Activated CD8-positive, alpha-beta T cell treated with anti-CD3 and anti-CD28 coated beads, Interleukin-2, amount 10 ng/mL, durations not matched to agents 7 days and 5 days (primary cell): ENCODE data around the gene GLG1. TPM values are rescaled to one million over a fixed set of nuclear protein-coding genes. Genes with fewer than 3 reads are reported as not detected.
"Not testable (repeated sequence)": the region's sequence is repeated elsewhere in the genome, so short reads cannot be mapped to it uniquely, and the experiment has no call there.

ENCODE experiments used
- ATAC-seq: fragments of 150-1000 bp; cut with Tn5 transposase; one replicate; pipeline ENCODE4 v1.10.0; 2021; ENCODE audit warnings: moderate library complexity
- CTCF ChIA-PET: fragments of 350-600 bp; sonication (Branson Sonifier 250); formaldehyde crosslinking; loops from one replicate; lab custom pipeline; 2021; ENCODE audit warnings: antibody characterized with exemption; lab: Charles Lee
- POLR2A ChIA-PET: fragments of 350-600 bp; sonication (Branson Sonifier 250); formaldehyde crosslinking; loops from one replicate; lab custom pipeline; 2021; ENCODE audit warnings: antibody characterized with exemption; lab: Charles Lee
- DNase-seq: peaks from one replicate; pipeline ENCODE4 v3.0.0-alpha.2; 2020
- H3K27ac Mint-ChIP-seq: one replicate; pipeline ENCODE4 v1.8.0; 2021; ENCODE audit warnings: mild to moderate bottlenecking, mixed read lengths
- H3K27me3 Mint-ChIP-seq: one replicate; pipeline ENCODE4 v1.8.0; 2021; ENCODE audit warnings: low read depth, mixed read lengths
- H3K36me3 Mint-ChIP-seq: one replicate; pipeline ENCODE4 v1.8.0; 2021; ENCODE audit warnings: low read depth, mixed read lengths
- H3K4me1 Mint-ChIP-seq: one replicate; pipeline ENCODE4 v1.8.0; 2021; ENCODE audit warnings: low read depth, mixed read lengths
- H3K4me3 Mint-ChIP-seq: one replicate; pipeline ENCODE4 v1.8.0; 2021; ENCODE audit warnings: mild to moderate bottlenecking, mixed read lengths
- H3K9me3 Mint-ChIP-seq: one replicate; pipeline ENCODE4 v1.8.0; 2022; ENCODE audit warnings: mixed read lengths; ENCODE audit not compliant: insufficient read depth
- total RNA-seq, 2 experiments: library from RNA; stranded (reverse); gene quantifications; one replicate each; pipeline ENCODE4 v1.2.3, GENCODE V29; 2021

Gene GLG1
- total RNA-seq: 100 to 1,000 TPM; 110 to 112 TPM

GRCh38 chr16:74606521-74607309 is at the start of gene GLG1:
GLG1 (minus strand) TSS chr16:74607114; CDS start chr16:74607094, 20 bp downstream.
- ChIA-PET CTCF (interaction anchor here (0.8 to 2.8 kb wide), 2 partner anchors 18 to 28 kb away, joined by 3 to 8 read pairs; no protein-coding TSS in a partner anchor), POLR2A (interaction anchor here (0.7 to 4.7 kb wide), 10 partner anchors 10 to 166 kb away, joined by 3 to 28 read pairs (median 5); partner anchors contain the start of gene RFWD3)
- Mint-ChIP-seq H3K9me3 (no peaks in the 10 kb centered on the region), H3K4me1 (peaks cover 64% of the 10 kb centered on the region), H3K27ac (peak within 1 kb of the TSS; percentile 89), H3K4me3 (peak within 1 kb of the TSS; percentile 88), H3K36me3 (peaks cover 29% of the 10 kb centered on the region), H3K27me3 (no peaks in the 10 kb centered on the region)
- DNase-seq (peak; percentile 93), ATAC-seq (peak; percentile 91)

GRCh38 chr16:74654536-74655050 is 47.7 kb upstream of the GLG1 start:
- Mint-ChIP-seq H3K27ac (peak overlapping the region; percentile 3), H3K4me1 (peaks cover 56% of the 10 kb centered on the region), H3K36me3 (peaks cover 74% of the 10 kb centered on the region), H3K9me3 (no peaks in the 10 kb centered on the region), H3K4me3 (no peak overlapping the region), H3K27me3 (no peaks in the 10 kb centered on the region)
- ATAC-seq (no peak), DNase-seq (no peak)
- ChIA-PET CTCF (interaction anchor here (1.5 to 4.1 kb wide), 3 partner anchors 11 to 31 kb away, joined by 4 to 25 read pairs (median 6); partner anchors contain the start of gene RFWD3), POLR2A (interaction anchor here (0.9 to 1.7 kb wide), 2 partner anchors 11 to 26 kb away, joined by 3 to 10 read pairs; partner anchors contain the start of gene RFWD3)

GRCh38 chr16:74652883-74653282 is 46.0 kb upstream of the GLG1 start:
- POLR2A ChIA-PET: interaction anchor here (2.3 to 3.2 kb wide), 2 partner anchors 12 to 14 kb away, joined by 11 to 23 read pairs; partner anchors contain the start of gene RFWD3
- peaks cover 41% of the 10 kb centered on the region for H3K4me1 Mint-ChIP-seq
- H3K36me3 Mint-ChIP-seq: peaks cover 65% of the 10 kb centered on the region
- ATAC-seq, DNase-seq, H3K27me3 Mint-ChIP-seq, H3K9me3 Mint-ChIP-seq, H3K27ac Mint-ChIP-seq, H3K4me3 Mint-ChIP-seq: not testable (repeated sequence)
- CTCF ChIA-PET: interaction anchor here (1.9 to 4.1 kb wide), 2 partner anchors 11 to 13 kb away, joined by 8 to 25 read pairs; partner anchors contain the start of gene RFWD3

GRCh38 chr16:74652249-74652648 is 45.3 kb upstream of the GLG1 start:
- H3K4me3 Mint-ChIP-seq: no peak overlapping the region
- no peak for DNase-seq
- ChIA-PET POLR2A (interaction anchor here (0.6 to 3.2 kb wide), 3 partner anchors 12 to 46 kb away, joined by 3 to 23 read pairs (median 11); partner anchors contain the start of genes GLG1 and RFWD3), CTCF (interaction anchor here (0.9 to 4.1 kb wide), 12 partner anchors 11 to 347 kb away, joined by 3 to 25 read pairs (median 6); partner anchors contain the start of gene RFWD3)
- H3K27ac Mint-ChIP-seq: no peak overlapping the region
- peaks cover 37% of the 10 kb centered on the region for H3K4me1 Mint-ChIP-seq
- H3K9me3 Mint-ChIP-seq: no peaks in the 10 kb centered on the region
- peaks cover 62% of the 10 kb centered on the region for H3K36me3 Mint-ChIP-seq
- ATAC-seq: no peak
- H3K27me3 Mint-ChIP-seq: no peaks in the 10 kb centered on the region

GRCh38 chr16:74651841-74652240 is 44.9 kb upstream of the GLG1 start:
- H3K27me3 Mint-ChIP-seq: no peaks in the 10 kb centered on the region
- CTCF ChIA-PET: interaction anchor here (0.9 to 4.1 kb wide), 16 partner anchors 8 to 347 kb away, joined by 3 to 25 read pairs (median 4); partner anchors contain the start of gene RFWD3
- no peak overlapping the region for H3K4me3 Mint-ChIP-seq
- no peak for DNase-seq
- H3K4me1 Mint-ChIP-seq: peaks cover 33% of the 10 kb centered on the region
- peak overlapping the region; percentile 48 for H3K27ac Mint-ChIP-seq
- H3K36me3 Mint-ChIP-seq: peaks cover 61% of the 10 kb centered on the region
- H3K9me3 Mint-ChIP-seq: no peaks in the 10 kb centered on the region
- no peak for ATAC-seq
- POLR2A ChIA-PET: interaction anchor here (2.3 to 3.2 kb wide), 2 partner anchors 13 to 15 kb away, joined by 11 to 23 read pairs; partner anchors contain the start of gene RFWD3

- H3K4me3 Mint-ChIP-seq: no peak overlapping the region
- DNase-seq: no peak
- no peaks in the 10 kb centered on the region for H3K9me3 Mint-ChIP-seq
- H3K27ac Mint-ChIP-seq: peak overlapping the region; percentile 48
- no peaks in the 10 kb centered on the region for H3K27me3 Mint-ChIP-seq
- peaks cover 30% of the 10 kb centered on the region for H3K4me1 Mint-ChIP-seq
- ChIA-PET CTCF (interaction anchor here (0.9 to 4.1 kb wide), 17 partner anchors 9 to 346 kb away, joined by 3 to 25 read pairs (median 4); partner anchors contain the start of gene RFWD3), POLR2A (interaction anchor here (2.3 to 3.2 kb wide), 2 partner anchors 13 to 16 kb away, joined by 11 to 23 read pairs; partner anchors contain the start of gene RFWD3)
- no peak for ATAC-seq
- peaks cover 62% of the 10 kb centered on the region for H3K36me3 Mint-ChIP-seq
Measured at GRCh38 chr16:74650966-74651567, 44.2 kb upstream of the GLG1 start.

GRCh38 chr16:74649839-74650504 is 43.1 kb upstream of the GLG1 start:
- CTCF ChIA-PET: interaction anchor here (0.6 to 2.5 kb wide), 6 partner anchors 11 to 470 kb away, joined by 3 to 12 read pairs (median 3); partner anchors contain the start of gene RFWD3
- Mint-ChIP-seq H3K4me1 (peaks cover 23% of the 10 kb centered on the region), H3K4me3 (no peak overlapping the region), H3K9me3 (no peaks in the 10 kb centered on the region), H3K27me3 (no peaks in the 10 kb centered on the region), H3K27ac (no peak overlapping the region), H3K36me3 (peaks cover 58% of the 10 kb centered on the region)
- no peak for DNase-seq
- POLR2A ChIA-PET: no interaction called here
- no peak for ATAC-seq

- CTCF ChIA-PET: interaction anchor here (1.4 to 1.5 kb wide), 2 partner anchors 10 to 12 kb away, joined by 6 to 8 read pairs; no protein-coding TSS in a partner anchor
- no peak for ATAC-seq
- no peak for DNase-seq
Measured at GRCh38 chr16:74641969-74642368, 35.1 kb upstream of the GLG1 start.

GRCh38 chr16:74637742-74638453 is 31.0 kb upstream of the GLG1 start:
- ATAC-seq: no peak
- Mint-ChIP-seq H3K4me1 (no peaks in the 10 kb centered on the region), H3K36me3 (peaks cover 41% of the 10 kb centered on the region), H3K27ac (no peak overlapping the region), H3K4me3 (no peak overlapping the region), H3K27me3 (no peaks in the 10 kb centered on the region), H3K9me3 (no peaks in the 10 kb centered on the region)
- ChIA-PET POLR2A (no interaction called here), CTCF (interaction anchor here (1.0 to 2.6 kb wide), 2 partner anchors 13 to 15 kb away, joined by 4 to 12 read pairs; no protein-coding TSS in a partner anchor)
- DNase-seq: no peak

More at GRCh38 chr16:74641969-74642368, 35.1 kb upstream of the GLG1 start:
- no peaks in the 10 kb centered on the region for H3K27me3 Mint-ChIP-seq
- H3K36me3 Mint-ChIP-seq: peaks cover 48% of the 10 kb centered on the region
- no peak overlapping the region for H3K27ac Mint-ChIP-seq
- H3K4me3 Mint-ChIP-seq: no peak overlapping the region
- POLR2A ChIA-PET: interaction anchor here (1.0 kb wide), 1 partner anchor 25 kb away, joined by 5 read pairs; the partner anchor contains the start of gene RFWD3
- H3K4me1 Mint-ChIP-seq: no peaks in the 10 kb centered on the region
- no peaks in the 10 kb centered on the region for H3K9me3 Mint-ChIP-seq

- CTCF ChIA-PET: interaction anchor here (2.3 to 2.4 kb wide), 2 partner anchors 13 to 16 kb away, joined by 8 to 10 read pairs; no protein-coding TSS in a partner anchor
- no peak for ATAC-seq
Measured at GRCh38 chr16:74635303-74635702, 28.4 kb upstream of the GLG1 start.

More at GRCh38 chr16:74635303-74635702, 28.4 kb upstream of the GLG1 start:
- Mint-ChIP-seq H3K9me3 (no peaks in the 10 kb centered on the region), H3K36me3 (peaks cover 49% of the 10 kb centered on the region), H3K4me1 (no peaks in the 10 kb centered on the region), H3K4me3 (no peak overlapping the region), H3K27me3 (no peaks in the 10 kb centered on the region), H3K27ac (no peak overlapping the region)
- DNase-seq: no peak
- POLR2A ChIA-PET: interaction anchor here (1.0 kb wide), 1 partner anchor 31 kb away, joined by 4 read pairs; the partner anchor contains the start of gene RFWD3
